ENCODE results near the gene GAGE1.
"Not testable (repeated sequence)": the region's sequence is repeated elsewhere in the genome, so short reads cannot be mapped to it uniquely, and the experiment has no call there.

GRCh38 chrX:49579649-49580048, 19.2 kb upstream of the GAGE1 start, which contains the start of gene GAGE12H:
- not testable (repeated sequence) for TF ChIP-seq ZNF274 (IDR thresholded peaks at IDR 0.05; ENCODE audit: low read depth, low read length); SUZ12 (IDR thresholded peaks at IDR 0.05; ENCODE audit: extremely low read depth, insufficient read depth, insufficient read length); YY1 (IDR thresholded peaks at IDR 0.05; ENCODE audit: insufficient read depth, insufficient read length)

All from NT2/D1 (cell line).